C4-2B (cell line): ENCODE measurements around the gene RHCE.
"Not testable (repeated sequence)": the region's sequence is repeated elsewhere in the genome, so short reads cannot be mapped to it uniquely, and the experiment has no call there.

Experiments
- H3K27ac ChIP-seq: fragments of 450-650 bp; 2 replicates; pipeline ENCODE4 v1.5.1; 2017
- CTCF ChIP-seq: fragments of 450-650 bp; conservative IDR thresholded peaks from 2 replicates; pipeline ENCODE4 v1.5.1; 2017; ENCODE audit warnings: mild to moderate bottlenecking
- ZFX ChIP-seq: fragments of 450-650 bp; IDR thresholded peaks from 2 replicates; pipeline ENCODE4 v1.6.1; 2017

The RHCE gene

GRCh38 chr1:25458541-25459298, 38.1 kb upstream of the RHCE start:
- TF ChIP-seq CTCF = no peak
- TF ChIP-seq ZFX = no peak
- H3K27ac ChIP-seq = no peak overlapping the region; the same call in 1 of the 2 replicates

GRCh38 chr1:25456502-25456901, 35.9 kb upstream of the RHCE start:
- H3K27ac ChIP-seq = no peak overlapping the region
- TF ChIP-seq ZFX = no peak
- TF ChIP-seq CTCF = no peak

GRCh38 chr1:25451908-25452307, 31.3 kb upstream of the RHCE start:
- no peak overlapping the region for H3K27ac ChIP-seq
- TF ChIP-seq ZFX = no peak
- no peak for TF ChIP-seq CTCF

- TF ChIP-seq ZFX (no peak), CTCF (no peak)
- H3K27ac ChIP-seq = no peak overlapping the region
These were observed 30.3 kb upstream of the RHCE start for GRCh38 chr1:25450891-25451290.

- no peak for TF ChIP-seq ZFX
- no peak for TF ChIP-seq CTCF
- H3K27ac ChIP-seq = no peak overlapping the region
These were observed 26.9 kb upstream of the RHCE start for GRCh38 chr1:25447547-25447946.

GRCh38 chr1:25445993-25446538, 25.4 kb upstream of the RHCE start:
- TF ChIP-seq ZFX (no peak), CTCF (no peak)

GRCh38 chr1:25444604-25445003, 24.0 kb upstream of the RHCE start:
- H3K27ac ChIP-seq = not testable (repeated sequence)

More at GRCh38 chr1:25445993-25446538, 25.4 kb upstream of the RHCE start:
- H3K27ac ChIP-seq = no peak overlapping the region
